ENCODE data around the gene ITGB4.
"Not testable (repeated sequence)": the region's sequence is repeated elsewhere in the genome, so short reads cannot be mapped to it uniquely, and the experiment has no call there.

ITGB4 gene

GRCh38 chr17:75752802-75753513, 31.7 kb downstream of the ITGB4 start:
- DNase-seq (ENCODE audit: low read depth, low spot score), result no peak

GRCh38 chr17:75753514-75754377, 32.5 kb downstream of the ITGB4 start:
- no peak for DNase-seq (ENCODE audit: low read depth, low spot score)

- DNase-seq (ENCODE audit: low read depth, low spot score), result no peak
Observed at GRCh38 chr17:75754378-75755204, 33.3 kb downstream of the ITGB4 start.

GRCh38 chr17:75755205-75755901, 34.1 kb downstream of the ITGB4 start:
- DNase-seq (ENCODE audit: low read depth, low spot score), result no peak

- DNase-seq (ENCODE audit: low read depth, low spot score), result no peak
Observed at GRCh38 chr17:75755990-75756389, 34.7 kb downstream of the ITGB4 start.

- DNase-seq (ENCODE audit: low read depth, low spot score), result no peak
Observed at GRCh38 chr17:75756451-75757085, 35.3 kb downstream of the ITGB4 start.

GRCh38 chr17:75757086-75757681, 35.9 kb downstream of the ITGB4 start:
- no peak for DNase-seq (ENCODE audit: low read depth, low spot score)

GRCh38 chr17:75758131-75758905, 37.1 kb downstream of the ITGB4 start:
- DNase-seq (ENCODE audit: low read depth, low spot score), result no peak

- DNase-seq (ENCODE audit: low read depth, low spot score), result no peak
Observed at GRCh38 chr17:75759457-75759856, 38.2 kb downstream of the ITGB4 start.

GRCh38 chr17:75759978-75760640, 38.9 kb downstream of the ITGB4 start:
- not testable (repeated sequence) for DNase-seq (ENCODE audit: low read depth, low spot score)

- no peak for DNase-seq (ENCODE audit: low read depth, low spot score)
Observed at GRCh38 chr17:75762513-75763268, 41.4 kb downstream of the ITGB4 start.

GRCh38 chr17:75763269-75763607, 42.0 kb downstream of the ITGB4 start:
- no peak for DNase-seq (ENCODE audit: low read depth, low spot score)

GRCh38 chr17:75763613-75764416, 42.6 kb downstream of the ITGB4 start:
- DNase-seq (ENCODE audit: low read depth, low spot score), result no peak

- no peak for DNase-seq (ENCODE audit: low read depth, low spot score)
Observed at GRCh38 chr17:75764417-75764710, 43.1 kb downstream of the ITGB4 start.

- DNase-seq (ENCODE audit: low read depth, low spot score), result no peak
Observed at GRCh38 chr17:75764711-75765421, 43.6 kb downstream of the ITGB4 start, which contains the start of gene GALK1. Gene GALK1, minus strand, starts transcription at chr17:75765192. Its CDS starts 56 bp downstream, at chr17:75765136.

GRCh38 chr17:75765981-75766380, 44.7 kb downstream of the ITGB4 start:
- DNase-seq (ENCODE audit: low read depth, low spot score), result no peak

GRCh38 chr17:75767881-75768280, 46.6 kb downstream of the ITGB4 start:
- no peak for DNase-seq (ENCODE audit: low read depth, low spot score)
